DMS79 treated with DMSO at 0.1 percent for 48 hours (cell line): ENCODE results near the gene NGDN.
A peak's percentile ranks its signal among the peaks of the same experiment; 100 is the strongest.
"Not testable (repeated sequence)": the region's sequence is repeated elsewhere in the genome, so short reads cannot be mapped to it uniquely, and the experiment has no call there.

Source experiments
- DNase-seq: peaks from one replicate; lab custom pipeline; 2025; lab: John Stamatoyannopoulos, UW

NGDN gene, protein sequence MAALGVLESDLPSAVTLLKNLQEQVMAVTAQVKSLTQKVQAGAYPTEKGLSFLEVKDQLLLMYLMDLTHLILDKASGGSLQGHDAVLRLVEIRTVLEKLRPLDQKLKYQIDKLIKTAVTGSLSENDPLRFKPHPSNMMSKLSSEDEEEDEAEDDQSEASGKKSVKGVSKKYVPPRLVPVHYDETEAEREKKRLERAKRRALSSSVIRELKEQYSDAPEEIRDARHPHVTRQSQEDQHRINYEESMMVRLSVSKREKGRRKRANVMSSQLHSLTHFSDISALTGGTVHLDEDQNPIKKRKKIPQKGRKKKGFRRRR

DNA sequence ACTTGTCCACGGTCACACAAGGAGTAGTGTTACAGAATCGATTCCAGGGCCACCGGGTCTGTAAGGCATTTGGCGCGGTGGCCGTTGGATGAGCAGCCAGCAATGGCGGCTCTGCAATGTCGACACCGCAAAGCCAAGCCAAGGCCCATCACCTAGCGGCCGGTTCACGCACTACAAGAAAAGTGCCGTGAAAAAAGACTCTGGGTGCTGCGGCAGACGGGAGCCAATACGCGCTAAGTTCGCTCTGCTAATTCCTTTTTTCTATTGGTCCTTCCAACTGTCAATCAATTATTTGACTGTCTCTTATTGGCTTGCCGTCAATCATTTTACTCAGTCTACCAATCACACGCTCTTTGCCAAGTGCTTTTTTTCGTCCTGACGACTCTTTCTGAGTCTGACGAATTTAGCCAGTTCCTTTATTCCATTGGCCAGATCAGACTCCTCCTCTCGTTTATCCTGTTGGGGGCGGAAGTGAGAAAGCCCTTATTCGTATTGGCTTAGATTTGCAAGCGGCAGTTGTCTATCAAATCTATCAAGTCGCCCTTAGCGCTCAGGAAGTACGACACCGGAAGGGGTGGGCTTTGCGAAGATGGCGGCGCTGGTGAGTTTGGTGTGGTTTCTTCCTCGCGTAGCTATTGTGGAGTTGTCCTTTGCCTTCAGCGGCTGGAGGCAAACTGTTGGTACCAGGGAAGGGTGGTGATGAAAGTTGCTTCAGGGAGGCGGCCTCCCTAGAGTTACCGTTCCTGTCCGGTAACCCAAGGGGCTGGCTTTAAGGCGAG is at the start of gene NGDN:
Gene NGDN, plus strand, starts transcription at position 577 of the 779 bp plus-strand sequence. Its CDS starts 13 bp downstream, at position 590.
- DNase-seq: peak; percentile 100

DNA sequence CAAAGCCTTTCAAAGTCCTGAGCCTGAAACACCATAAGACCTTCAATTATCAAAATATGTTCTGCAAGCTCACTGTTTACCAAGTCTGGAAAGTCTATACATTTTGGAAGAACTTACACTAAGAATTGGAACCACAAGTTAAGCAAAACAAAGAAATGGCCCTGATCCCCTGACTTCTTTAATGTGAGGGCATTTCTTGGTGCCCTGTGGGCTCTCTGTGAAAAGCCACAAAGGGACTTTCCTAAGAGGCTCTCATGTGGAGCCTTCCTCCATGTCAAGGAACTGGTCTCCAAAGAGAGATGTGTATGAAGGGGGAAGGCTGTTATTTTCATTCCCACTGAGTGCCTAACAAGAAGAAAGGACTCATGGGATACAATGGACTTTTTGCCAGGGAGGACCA is 47.9 kb upstream of the NGDN start:
- no peak for DNase-seq

DNA sequence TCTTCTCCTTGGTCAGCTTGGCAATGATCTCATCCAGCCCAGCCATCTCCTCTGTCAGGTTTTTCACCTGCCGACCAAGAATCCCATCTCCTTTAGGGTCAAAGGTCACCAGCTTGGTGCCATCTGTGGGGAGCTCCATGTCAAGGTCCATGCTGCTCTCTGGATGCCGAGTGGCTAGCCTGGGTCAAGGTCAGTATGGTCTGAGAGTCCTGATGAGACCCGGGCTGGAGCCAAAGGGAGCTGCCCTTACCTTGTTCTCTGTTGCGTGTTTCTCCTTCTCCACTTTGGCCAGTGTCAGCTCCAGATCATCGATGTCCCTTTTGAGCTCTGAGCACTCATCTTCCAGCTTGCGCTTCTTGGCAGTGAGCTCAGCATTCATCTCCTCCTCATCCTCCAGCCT is 45.8 kb upstream of the NGDN start:
- no peak for DNase-seq

DNA sequence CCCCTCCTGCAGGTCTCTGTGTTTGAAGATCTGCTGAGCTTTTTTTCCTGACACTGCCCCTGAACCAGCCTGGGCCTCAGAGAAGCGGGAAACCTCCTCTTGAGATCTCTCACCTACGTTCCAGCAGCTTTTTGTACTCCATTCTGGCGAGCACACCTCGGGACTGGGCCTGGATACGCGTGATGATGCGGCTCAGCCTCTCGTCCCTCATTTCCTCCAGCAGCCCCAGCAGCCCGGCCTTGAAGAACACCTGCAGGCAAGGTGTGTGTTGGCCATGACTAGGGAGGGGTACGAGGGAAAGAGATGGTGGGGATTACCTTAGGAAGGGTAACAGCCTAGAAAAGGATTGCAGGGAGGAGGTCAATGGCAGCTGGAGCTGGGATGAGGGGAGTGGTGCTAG is 44.3 kb upstream of the NGDN start:
- no peak for DNase-seq

DNA sequence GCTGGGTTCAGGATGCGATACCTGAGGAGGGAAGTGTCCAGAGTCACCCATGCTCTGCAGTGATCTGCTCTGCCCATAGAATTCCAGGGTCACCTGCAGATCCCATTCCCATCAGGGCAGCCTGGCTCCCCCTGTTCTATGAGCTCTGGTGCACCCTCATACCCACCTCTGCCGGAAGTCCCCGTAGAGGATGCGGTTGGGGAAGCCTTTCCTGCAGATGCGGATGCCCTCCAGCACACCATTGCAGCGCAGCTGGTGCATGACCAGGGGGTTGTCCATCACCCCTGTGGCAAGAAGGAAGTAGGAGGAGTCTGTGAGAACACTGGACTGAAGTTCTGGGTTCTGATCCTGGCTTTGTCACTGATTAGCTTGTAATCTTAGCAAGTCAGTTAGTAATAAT is 43.7 kb upstream of the NGDN start:
- DNase-seq: not testable (repeated sequence)

DNA sequence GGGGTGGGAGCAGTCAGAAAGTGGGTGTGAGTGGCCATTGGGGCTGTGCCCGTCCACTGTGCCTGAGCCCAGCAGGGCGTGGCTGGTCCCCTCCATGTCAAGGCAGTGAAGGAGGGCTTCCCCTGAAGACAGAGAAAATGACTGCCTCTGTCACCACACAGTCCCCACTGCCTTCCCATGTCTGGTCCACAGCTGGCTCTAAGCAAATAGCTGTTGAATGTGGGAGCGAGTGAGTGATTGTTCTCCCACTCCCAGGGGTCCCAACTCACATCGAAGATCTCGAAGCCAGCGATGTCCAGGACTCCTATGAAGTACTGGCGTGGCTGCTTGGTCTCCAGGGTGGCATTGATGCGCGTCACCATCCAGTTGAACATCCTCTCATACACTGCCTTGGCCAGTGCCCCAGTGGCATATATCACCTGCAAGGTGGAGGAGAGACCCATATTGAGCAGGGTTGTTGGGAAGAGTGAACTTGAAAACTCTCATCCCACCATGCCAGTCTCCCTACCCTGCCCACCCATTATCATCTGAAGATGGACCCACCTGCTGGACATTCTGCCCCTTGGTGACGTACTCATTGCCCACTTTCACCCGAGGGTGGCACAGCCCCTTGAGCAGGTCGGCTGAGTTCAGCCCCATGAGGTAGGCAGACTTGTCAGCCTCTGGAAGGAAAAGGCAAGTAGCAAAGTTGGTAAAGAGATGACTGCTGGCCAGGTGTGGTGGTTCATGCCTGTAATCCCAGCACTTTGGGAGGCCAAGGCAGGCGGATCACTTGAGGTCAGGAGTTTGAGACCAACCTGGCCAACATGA is 40.6 kb upstream of the NGDN start:
- DNase-seq: no peak

DNA sequence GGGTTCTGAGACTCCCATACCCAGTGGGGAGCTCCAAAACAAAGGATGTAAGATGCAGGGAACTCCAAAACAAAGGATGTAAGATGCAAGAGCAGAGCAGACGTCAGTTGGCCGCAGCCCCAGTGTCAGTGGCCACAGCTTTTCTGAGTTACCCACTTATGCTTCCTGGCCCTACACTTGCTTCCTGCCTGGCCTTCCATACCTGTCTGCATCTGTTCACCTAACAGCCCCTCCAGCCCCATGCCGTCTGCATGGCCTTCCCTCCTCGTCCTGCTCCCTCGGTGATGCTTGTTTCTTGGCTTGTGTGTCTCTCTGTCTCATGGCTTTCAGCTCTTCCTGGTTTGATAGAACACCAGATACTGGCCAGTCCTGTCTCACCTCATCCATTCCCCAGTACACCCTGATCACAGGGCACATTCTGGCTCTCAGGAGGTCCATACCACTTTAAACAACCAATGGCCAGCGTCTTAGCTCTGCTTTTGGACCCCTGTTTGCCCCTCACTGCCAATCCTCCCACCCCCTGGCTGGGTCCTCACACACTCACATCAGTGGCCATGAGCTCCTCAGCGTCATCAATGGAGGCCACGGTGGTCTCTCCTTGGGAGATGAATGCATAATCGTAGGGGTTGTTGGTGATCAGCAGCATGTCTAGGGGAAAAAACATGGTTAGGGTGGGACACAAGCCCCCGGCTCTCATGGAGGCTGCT is 39.3 kb upstream of the NGDN start:
- DNase-seq: no peak

DNA sequence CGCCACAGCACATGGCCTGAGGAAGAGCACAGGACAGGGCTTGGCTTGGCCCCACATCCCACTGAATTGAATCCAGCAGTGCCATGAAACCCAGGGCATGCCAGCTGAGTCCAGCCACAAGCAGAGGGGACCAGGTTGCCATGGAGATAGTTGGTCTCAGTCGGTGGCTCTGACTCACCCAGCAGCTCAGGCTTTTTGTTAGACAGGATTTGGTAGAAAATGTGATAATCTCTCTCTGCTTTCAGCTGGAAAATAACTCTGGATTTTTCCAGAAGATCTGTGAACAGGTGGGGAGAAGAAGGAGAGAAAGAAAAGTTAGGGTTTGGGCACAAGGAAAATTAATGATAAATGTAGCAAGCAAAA is 38.8 kb upstream of the NGDN start:
- peak; percentile 44 for DNase-seq

DNA sequence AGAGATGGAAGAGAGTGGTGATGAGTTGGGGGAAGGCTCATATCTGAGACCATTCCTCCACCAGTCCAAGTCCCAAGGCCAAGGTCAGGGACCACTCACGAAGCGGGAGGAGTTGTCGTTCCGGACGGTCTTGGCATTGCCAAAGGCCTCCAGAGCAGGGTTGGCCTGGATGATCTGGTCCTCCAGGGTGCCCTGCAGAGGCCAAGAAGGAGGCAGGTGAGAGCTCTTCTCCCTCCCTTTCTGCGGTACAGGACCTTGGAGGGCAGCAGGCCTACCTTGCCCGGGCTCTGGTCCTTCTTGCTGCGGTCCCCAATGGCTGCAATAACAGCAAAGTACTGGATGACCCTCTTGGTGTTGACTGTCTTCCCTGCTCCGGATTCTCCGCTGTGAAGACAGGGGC is 38.0 kb upstream of the NGDN start:
- DNase-seq: no peak

DNA sequence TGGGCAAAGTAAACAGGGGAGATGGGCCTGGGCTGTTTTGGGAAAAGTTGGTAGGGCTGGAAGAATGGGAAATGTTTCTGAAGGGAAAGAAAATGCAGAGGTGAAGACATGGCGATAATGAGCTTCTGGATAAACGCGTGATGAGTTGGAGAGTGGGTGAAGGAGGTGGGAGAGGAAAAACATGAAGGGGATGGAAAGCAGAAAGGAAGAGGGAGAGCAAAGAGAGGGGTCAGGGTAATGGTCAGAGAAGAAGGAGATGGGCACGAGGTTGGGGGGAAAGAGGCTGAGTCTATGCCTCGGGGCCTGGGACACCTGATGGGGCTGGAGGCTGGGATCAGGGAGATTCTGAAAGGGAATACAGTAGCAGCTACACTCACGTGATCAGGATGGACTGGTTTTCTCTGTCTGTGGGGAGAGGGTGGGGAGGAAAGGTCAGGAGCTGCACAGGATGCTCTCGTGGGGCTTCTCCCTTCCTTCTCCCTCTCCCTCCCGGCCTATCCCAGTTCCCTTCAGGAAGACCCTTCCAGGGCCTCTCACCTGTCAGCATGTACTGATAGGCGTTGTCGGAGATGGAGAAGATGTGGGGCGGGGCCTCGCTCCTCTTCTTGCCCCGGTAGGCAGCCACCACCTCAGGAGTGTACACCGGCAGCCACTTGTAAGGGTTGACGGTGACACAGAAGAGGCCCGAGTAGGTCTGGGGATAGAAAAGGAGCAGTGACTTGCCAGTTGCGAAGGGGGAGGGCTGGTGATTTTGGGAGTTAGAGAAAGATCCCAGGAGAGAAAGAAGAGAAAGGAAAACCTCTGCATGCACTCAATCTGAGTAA is 37.2 kb upstream of the NGDN start:
- DNase-seq: no peak

DNA sequence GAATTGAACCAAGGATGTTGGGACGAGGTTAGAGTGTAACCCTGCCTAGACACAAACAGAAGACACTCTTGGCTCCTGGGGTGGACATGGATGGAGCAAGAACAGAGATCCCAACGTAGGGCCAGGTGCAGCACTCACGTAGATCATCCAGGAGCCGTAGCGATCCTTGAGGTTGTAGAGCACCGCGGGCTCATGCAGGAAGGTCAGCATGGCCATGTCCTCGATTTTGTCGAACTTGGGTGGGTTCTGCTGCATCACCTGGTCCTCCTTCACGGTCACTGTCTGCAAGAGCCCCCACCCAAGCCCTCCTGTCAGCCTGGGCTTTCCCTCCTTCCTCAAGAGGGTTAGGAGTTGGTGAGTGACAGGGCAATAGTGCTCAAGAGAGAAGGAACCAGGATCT is 36.6 kb upstream of the NGDN start:
- no peak for DNase-seq

DNA sequence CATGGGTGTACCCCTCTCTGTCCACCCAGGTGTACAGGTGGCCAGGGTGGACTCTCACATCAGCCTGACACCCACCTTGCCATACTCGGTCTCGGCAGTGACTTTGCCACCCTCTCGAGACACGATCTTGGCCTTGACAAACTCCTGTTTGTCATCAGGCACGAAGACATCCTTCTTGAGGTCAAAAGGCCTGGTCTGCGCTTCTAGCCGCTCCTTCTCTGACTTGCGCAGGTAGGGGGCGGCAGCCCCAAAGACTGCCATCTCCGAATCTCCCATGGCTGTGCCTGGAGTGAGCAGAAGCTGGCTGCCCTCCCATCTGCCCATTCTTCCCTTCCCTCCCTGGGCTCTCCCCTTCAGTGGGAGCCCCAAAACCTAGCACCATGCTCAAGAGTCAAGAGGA is 36.0 kb upstream of the NGDN start:
- no peak for DNase-seq

DNA sequence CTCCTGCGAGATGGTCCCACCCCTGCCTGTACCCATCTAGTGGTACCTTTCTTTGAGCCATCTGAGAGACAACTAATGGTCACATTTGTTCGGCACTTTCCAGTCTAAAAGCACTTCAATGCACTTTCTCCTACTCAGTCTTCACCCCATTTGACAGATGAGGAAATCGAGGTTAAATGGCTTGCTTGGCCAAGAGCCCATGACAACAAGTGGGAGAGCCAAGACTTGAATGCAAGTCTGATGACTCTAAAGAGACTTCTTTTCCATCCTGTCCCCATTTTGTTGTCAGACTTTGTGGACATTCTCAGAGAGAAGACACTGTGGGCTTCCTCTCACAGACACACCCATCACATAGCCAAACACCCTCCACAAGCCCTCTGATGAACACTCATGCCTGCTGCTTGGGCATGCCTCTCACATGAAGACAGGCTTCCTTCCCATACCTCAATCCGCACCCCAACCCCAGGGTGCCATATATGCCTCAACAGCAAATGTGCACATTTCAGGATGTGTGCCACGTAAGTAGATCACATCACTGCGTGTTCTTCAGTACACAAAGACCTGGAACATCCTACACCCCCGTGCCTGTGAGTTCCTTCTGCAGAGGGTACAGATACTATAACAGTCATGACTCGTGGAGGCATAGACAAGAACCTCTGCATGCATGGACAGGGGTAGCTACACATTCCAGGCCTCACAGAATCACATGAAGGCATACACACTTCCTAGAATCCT is 34.8 kb upstream of the NGDN start:
- DNase-seq: no peak

DNA sequence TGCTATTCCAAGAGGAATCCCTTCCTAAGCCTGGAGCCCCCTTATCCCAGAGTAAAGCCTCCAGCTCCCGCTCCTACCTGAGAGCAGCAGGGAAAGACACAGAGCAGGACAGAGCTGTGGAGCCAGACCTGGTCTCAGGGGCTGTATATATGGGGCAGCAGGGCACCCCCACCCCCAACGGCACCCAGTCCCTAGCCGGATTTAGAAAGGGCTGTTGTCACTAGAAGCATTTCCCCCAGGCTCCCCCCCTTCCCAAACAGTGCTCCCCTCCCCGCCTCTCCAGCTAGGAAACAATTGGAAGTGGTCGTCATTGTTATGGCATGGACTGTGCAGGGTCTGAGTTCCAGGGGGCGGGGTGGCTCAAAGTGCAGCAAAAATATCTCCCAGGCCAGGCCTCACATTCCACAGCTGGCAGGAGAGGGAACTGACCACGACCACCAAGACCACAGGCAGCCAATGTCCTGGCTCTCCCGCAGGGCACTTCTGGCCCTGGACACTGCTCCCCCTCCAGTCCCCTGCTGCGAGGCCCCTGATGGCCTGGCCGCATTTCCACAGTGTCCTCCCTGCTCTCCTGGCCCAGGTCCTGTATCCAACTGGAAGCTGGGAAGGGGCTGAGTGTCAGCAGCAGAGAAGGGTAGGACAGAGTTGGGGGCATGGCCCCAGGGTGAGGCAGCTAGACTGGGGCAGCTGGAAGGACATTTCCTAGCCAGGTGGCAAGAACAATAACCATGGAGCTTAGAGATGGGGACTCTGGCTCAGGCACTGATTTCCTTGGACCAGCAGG is 33.8 kb upstream of the NGDN start, which contains the start of gene MYH7:
Gene MYH7, minus strand, starts transcription at position 118 of the 784 bp plus-strand sequence. CDS start 1,928 bp downstream, outside the sequence.
- DNase-seq: no peak

DNA sequence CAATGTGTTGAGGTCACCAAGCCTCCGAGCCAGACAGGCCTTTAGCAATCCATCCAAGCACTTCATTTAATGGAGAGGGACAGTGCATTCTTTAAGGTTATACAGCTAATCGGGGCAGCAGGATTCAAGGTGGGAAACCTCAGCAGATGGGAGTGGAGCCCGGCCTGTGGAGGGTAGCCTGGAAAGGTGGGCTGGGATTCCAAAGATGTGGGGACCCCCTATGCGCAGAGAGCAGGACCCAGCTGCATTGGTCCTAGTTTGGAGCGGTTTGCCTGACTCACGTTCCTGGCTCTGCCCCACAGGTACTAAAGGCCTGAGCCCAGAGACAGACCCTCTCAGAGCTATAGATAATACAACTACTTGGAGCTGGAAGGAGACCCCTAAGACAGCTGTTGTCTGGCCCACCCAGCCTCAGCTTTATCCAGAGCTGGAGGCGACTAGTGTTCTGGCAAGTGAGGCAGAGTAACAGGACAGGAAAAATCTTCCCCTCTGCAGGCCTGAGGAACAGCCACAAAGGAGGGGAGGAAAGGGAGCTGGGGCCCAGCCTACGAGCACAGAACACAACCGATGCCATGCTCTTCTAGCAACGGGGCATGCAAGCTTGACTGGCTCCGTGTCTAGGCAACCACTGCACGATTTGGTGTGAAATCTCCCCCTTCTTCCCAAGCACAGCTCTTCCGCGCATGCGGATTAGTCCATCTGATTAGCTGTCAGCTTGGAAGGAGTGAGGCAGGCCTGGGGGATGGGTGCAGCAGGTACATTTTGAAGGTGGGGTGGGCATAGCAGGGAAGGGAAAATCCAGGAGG is 33.0 kb upstream of the NGDN start:
- no peak for DNase-seq

DNA sequence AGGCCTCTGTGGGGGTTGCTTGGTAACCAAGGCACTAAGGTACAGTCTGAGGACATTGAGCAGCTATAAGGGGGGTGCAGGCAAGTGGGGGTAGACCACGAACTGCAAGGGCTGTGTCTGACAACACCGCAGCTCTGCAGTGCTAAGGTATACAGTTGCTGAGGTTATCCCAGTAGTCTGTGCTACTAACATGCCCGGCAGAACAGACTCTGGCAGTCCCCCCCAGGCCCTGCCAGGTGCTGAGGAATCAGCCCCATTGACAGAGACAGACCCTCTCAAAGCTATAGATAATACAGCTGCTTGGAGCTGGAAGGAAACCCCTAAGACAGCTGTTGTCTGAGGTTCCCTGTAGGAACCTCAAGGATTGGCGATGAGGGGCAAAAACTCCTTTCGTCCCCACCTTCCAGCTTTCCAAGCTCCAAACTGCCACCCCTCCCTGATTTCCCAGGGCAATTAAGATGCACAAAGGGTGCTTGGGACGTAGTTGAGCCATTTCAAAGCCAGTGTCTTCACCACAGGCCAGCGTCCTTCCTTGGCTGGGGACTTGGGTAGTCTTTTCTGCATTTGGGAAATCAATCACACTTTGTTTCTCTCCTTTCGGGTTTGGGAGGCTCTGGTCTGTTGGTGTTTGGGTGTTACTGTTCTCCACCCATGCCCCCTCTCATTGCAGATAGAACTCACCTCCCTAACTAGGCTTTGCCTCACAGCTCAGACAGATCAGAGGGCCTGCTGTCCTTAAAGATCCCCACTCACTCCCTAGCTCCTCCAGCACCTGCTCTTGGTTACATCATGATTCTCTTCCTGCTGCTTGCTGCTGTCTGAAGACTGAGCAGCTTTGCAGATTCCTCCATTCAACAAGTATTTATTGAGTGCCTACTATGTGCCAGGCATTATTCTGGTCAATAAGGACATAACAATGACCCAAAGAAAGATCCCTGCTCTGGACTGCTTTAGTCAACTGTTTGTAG is 32.1 kb upstream of the NGDN start:
- DNase-seq: no peak
